Lung (tissue), 12 donors: ENCODE data around the gene PCDHA1. TPM values are rescaled to one million over a fixed set of nuclear protein-coding genes. Genes with fewer than 3 reads are reported as not detected.
A peak's percentile ranks its signal among the peaks of the same experiment; 100 is the strongest.

Experiments used
- ATAC-seq: fragments of 200-7000 bp; cut with Tn5 transposase; one replicate; pipeline ENCODE4 v1.9.1; 2020; ENCODE audit warnings: moderate number of reproducible peaks; ENCODE audit not compliant: insufficient read depth, low FRiP score
- DNase-seq, 3 donors: peaks; one replicate each; pipeline ENCODE4 v3.0.0-alpha.2; 2013 to 2017
- H3K27ac ChIP-seq, 2 donors: one replicate each; pipeline ENCODE4 v1.5.1; 2013; ENCODE audit warnings: mild to moderate bottlenecking in 2 of 2, moderate library complexity in 2 of 2, control low read depth in 1 of 2, inconsistent platforms in 1 of 2, low read depth in 1 of 2, low read length in 1 of 2
- H3K27me3 ChIP-seq, 3 donors: one replicate each; pipeline ENCODE4 v1.5.1; 2013; ENCODE audit warnings: low read length in 2 of 3; ENCODE audit not compliant: control insufficient read depth in 3 of 3, insufficient read depth in 3 of 3
- H3K36me3 ChIP-seq, 4 donors: one replicate each; pipeline ENCODE4 v1.5.1; 2013; ENCODE audit warnings: low read length in 4 of 4, mild to moderate bottlenecking in 1 of 4, moderate library complexity in 1 of 4; ENCODE audit not compliant: control insufficient read depth in 4 of 4, insufficient read depth in 4 of 4
- H3K4me1 ChIP-seq, 5 donors: one replicate each; pipeline ENCODE4 v1.5.1; 2013; ENCODE audit warnings: low read length in 5 of 5, mild to moderate bottlenecking in 2 of 5, moderate library complexity in 1 of 5; ENCODE audit not compliant: control insufficient read depth in 5 of 5, insufficient read depth in 5 of 5
- H3K4me3 ChIP-seq: one replicate; pipeline ENCODE4 v1.5.1; 2013; ENCODE audit warnings: mild to moderate bottlenecking, control low read depth, moderate library complexity
- H3K9ac ChIP-seq, 2 donors: one replicate each; pipeline ENCODE4 v1.5.1; 2013; ENCODE audit warnings: low read length in 2 of 2, control low read depth in 1 of 2; ENCODE audit not compliant: insufficient read depth in 1 of 2
- H3K9me3 ChIP-seq, 4 donors: one replicate each; pipeline ENCODE4 v1.5.1; 2013; ENCODE audit warnings: low read length in 3 of 4, mild to moderate bottlenecking in 1 of 4, moderate library complexity in 1 of 4; ENCODE audit not compliant: control insufficient read depth in 4 of 4, insufficient read depth in 3 of 4
- CTCF ChIP-seq: IDR thresholded peaks from 2 replicates; pipeline ENCODE4 v1.5.1; 2012; ENCODE audit warnings: mild to moderate bottlenecking; ENCODE audit errors: control extremely low read depth, extremely low read depth
- WGBS, 2 donors: extraction: QIAGEN DNeasy Blood & Tissue Kit; methylation state at CpG; one replicate each; pipeline ENCODE4 v1.1.7; 2013; 5-methylcytosine and 5-hydroxymethylcytosine counted together
- polyA plus RNA-seq, 2 donors: library from polyadenylated mRNA; stranded (reverse); fragments of 200-250 nt; gene quantifications; one replicate each; pipeline ENCODE4 v1.2.1, GENCODE V29; 2013
- total RNA-seq, 2 donors: library from RNA; depleted of rRNA in 1 of 2; stranded (reverse); fragments of >200 nt in 1 of 2; gene quantifications; one replicate each; pipeline ENCODE4 v1.2.1, GENCODE V29; 2014 to 2021
- donor health status: control.
- donor health status: control.
- donor health status: Bipolar disorder and iron deficiency.
- donor health status: healthy.
- donor health status: DM: yes; HTN: yes; CAD: no.

Gene PCDHA1
- total and polyA plus RNA-seq, 4 donors, result 0.02 to 0.30 TPM; not detected in 2

GRCh38 chr5:141039061-141039460 lies 253.1 kb downstream of the PCDHA1 start:
- DNase-seq (no peak), ATAC-seq (no peak)
- H3K9ac ChIP-seq, result no peak overlapping the region
- H3K4me1 ChIP-seq, result no peaks in the 10 kb centered on the region
- no peak overlapping the region for H3K4me3 ChIP-seq
- H3K36me3 ChIP-seq, result no peaks in the 10 kb centered on the region
- H3K27ac ChIP-seq, result no peak overlapping the region
- H3K9me3 ChIP-seq, result peaks cover 0 to 5% (median 0%) of the 10 kb centered on the region in 4 donors
- no peaks in the 10 kb centered on the region for H3K27me3 ChIP-seq
- no peak for TF ChIP-seq CTCF

- H3K9me3 ChIP-seq, result peaks cover 0 to 5% (median 0%) of the 10 kb centered on the region in 4 donors
- H3K36me3 ChIP-seq, result no peaks in the 10 kb centered on the region
- no peak for TF ChIP-seq CTCF
- H3K9ac ChIP-seq, result no peak overlapping the region
- H3K27me3 ChIP-seq, result no peaks in the 10 kb centered on the region
- DNase-seq (peak in 2 of 3 donors; percentile 1 to 2), ATAC-seq (no peak)
- no peaks in the 10 kb centered on the region for H3K4me1 ChIP-seq
- H3K4me3 ChIP-seq, result no peak overlapping the region
- H3K27ac ChIP-seq, result no peak overlapping the region
- 54 to 61% methylated on average over 3 of the region's 3 CpGs for WGBS, 2 donors
Observed at GRCh38 chr5:141039517-141039916, 253.6 kb downstream of the PCDHA1 start.

DNA sequence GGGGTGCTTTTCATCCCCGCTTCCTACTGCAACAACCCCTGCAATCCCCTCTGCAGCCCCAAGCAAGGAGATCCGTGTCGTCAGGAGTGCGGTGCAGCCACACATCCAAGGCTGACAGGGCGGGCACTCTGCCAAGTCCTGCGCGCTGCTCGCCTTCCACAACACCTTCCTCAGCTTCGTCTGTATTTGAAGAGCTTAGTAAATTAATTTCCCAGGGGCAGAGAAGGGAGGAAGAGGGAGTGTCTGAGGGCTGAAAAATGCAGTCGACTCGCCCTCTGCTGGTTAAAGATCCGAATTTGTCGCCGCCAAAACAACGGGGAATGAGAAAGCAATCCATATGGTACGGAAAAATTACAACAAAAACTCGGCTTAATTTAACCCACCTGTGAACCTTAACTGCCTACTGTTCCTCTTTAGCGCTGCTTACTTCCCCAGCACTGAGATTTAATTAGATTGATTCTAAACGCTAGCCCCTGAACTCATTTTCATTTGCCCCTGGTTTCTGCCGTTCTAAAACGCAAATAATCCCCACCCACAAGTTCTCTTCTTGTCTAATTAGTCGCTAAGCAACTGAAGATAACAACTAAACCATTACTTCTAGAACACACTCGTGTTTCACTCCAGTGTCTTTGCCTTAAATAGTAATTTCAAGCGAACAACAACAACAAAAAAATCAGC lies 254.3 kb downstream of the PCDHA1 start:
- DNase-seq (peak; percentile 52 to 59 (median 58)), ATAC-seq (peak; percentile 73)
- Histone ChIP-seq H3K4me3 (peak overlapping the region; percentile 20), H3K27ac (peak overlapping the region in 1 of 2 donors; percentile 31), H3K4me1 (no peaks in the 10 kb centered on the region), H3K27me3 (no peaks in the 10 kb centered on the region), H3K36me3 (no peaks in the 10 kb centered on the region), H3K9ac (no peak overlapping the region), H3K9me3 (peaks cover 0 to 5% (median 0%) of the 10 kb centered on the region in 4 donors)
- peak; percentile 24 for TF ChIP-seq CTCF
- WGBS, 2 donors, result 8 to 11% methylated on average over 24 of the region's 24 CpGs
